ENCODE results near the gene NPAS3.

Gene NPAS3

GRCh38 chr14:33675415-33676130 lies 736.9 kb downstream of the NPAS3 start:
- Histone ChIP-seq H3K9ac (ENCODE audit: low read length) (no peak overlapping the region), H3K27me3 (ENCODE audit: control insufficient read depth, insufficient read depth, low read length) (no peaks in the 10 kb centered on the region), H3K4me3 (ENCODE audit: low read length) (no peak overlapping the region), H3K27ac (ENCODE audit: low read length) (no peak overlapping the region), H3K36me3 (ENCODE audit: control insufficient read depth, low read depth, low read length) (no peaks in the 10 kb centered on the region), H3K4me1 (ENCODE audit: control insufficient read depth, low read depth, low read length) (no peaks in the 10 kb centered on the region), H3K9me3 (ENCODE audit: control insufficient read depth, low read depth, low read length) (no peaks in the 10 kb centered on the region)

GRCh38 chr14:33676135-33676566 lies 737.5 kb downstream of the NPAS3 start:
- Histone ChIP-seq H3K9me3 (ENCODE audit: control insufficient read depth, low read depth, low read length) (no peaks in the 10 kb centered on the region), H3K9ac (ENCODE audit: low read length) (no peak overlapping the region), H3K4me1 (ENCODE audit: control insufficient read depth, low read depth, low read length) (no peaks in the 10 kb centered on the region), H3K27me3 (ENCODE audit: control insufficient read depth, insufficient read depth, low read length) (no peaks in the 10 kb centered on the region), H3K4me3 (ENCODE audit: low read length) (no peak overlapping the region), H3K27ac (ENCODE audit: low read length) (no peak overlapping the region), H3K36me3 (ENCODE audit: control insufficient read depth, low read depth, low read length) (no peaks in the 10 kb centered on the region)

GRCh38 chr14:33676891-33677290 lies 738.2 kb downstream of the NPAS3 start:
- no peaks in the 10 kb centered on the region for H3K36me3 ChIP-seq (ENCODE audit: control insufficient read depth, low read depth, low read length)
- H3K27ac ChIP-seq (ENCODE audit: low read length), result no peak overlapping the region
- H3K9me3 ChIP-seq (ENCODE audit: control insufficient read depth, low read depth, low read length), result no peaks in the 10 kb centered on the region
- no peak overlapping the region for H3K4me3 ChIP-seq (ENCODE audit: low read length)
- no peaks in the 10 kb centered on the region for H3K27me3 ChIP-seq (ENCODE audit: control insufficient read depth, insufficient read depth, low read length)
- no peak overlapping the region for H3K9ac ChIP-seq (ENCODE audit: low read length)
- no peaks in the 10 kb centered on the region for H3K4me1 ChIP-seq (ENCODE audit: control insufficient read depth, low read depth, low read length)

GRCh38 chr14:33678005-33678404 lies 739.3 kb downstream of the NPAS3 start:
- no peaks in the 10 kb centered on the region for H3K4me1 ChIP-seq (ENCODE audit: control insufficient read depth, low read depth, low read length)
- H3K9ac ChIP-seq (ENCODE audit: low read length), result no peak overlapping the region
- H3K9me3 ChIP-seq (ENCODE audit: control insufficient read depth, low read depth, low read length), result no peaks in the 10 kb centered on the region
- no peaks in the 10 kb centered on the region for H3K36me3 ChIP-seq (ENCODE audit: control insufficient read depth, low read depth, low read length)
- H3K27ac ChIP-seq (ENCODE audit: low read length), result no peak overlapping the region
- no peak overlapping the region for H3K4me3 ChIP-seq (ENCODE audit: low read length)
- no peaks in the 10 kb centered on the region for H3K27me3 ChIP-seq (ENCODE audit: control insufficient read depth, insufficient read depth, low read length)

- H3K9me3 ChIP-seq (ENCODE audit: control insufficient read depth, low read depth, low read length), result no peaks in the 10 kb centered on the region
- no peaks in the 10 kb centered on the region for H3K4me1 ChIP-seq (ENCODE audit: control insufficient read depth, low read depth, low read length)
- no peak overlapping the region for H3K9ac ChIP-seq (ENCODE audit: low read length)
- no peak overlapping the region for H3K27ac ChIP-seq (ENCODE audit: low read length)
- no peak overlapping the region for H3K4me3 ChIP-seq (ENCODE audit: low read length)
- H3K27me3 ChIP-seq (ENCODE audit: control insufficient read depth, insufficient read depth, low read length), result no peaks in the 10 kb centered on the region
- no peaks in the 10 kb centered on the region for H3K36me3 ChIP-seq (ENCODE audit: control insufficient read depth, low read depth, low read length)
Measured at GRCh38 chr14:33679025-33679424, 740.3 kb downstream of the NPAS3 start.

GRCh38 chr14:33679461-33680225 lies 741.0 kb downstream of the NPAS3 start:
- H3K36me3 ChIP-seq (ENCODE audit: control insufficient read depth, low read depth, low read length), result no peaks in the 10 kb centered on the region
- no peak overlapping the region for H3K4me3 ChIP-seq (ENCODE audit: low read length)
- H3K9ac ChIP-seq (ENCODE audit: low read length), result no peak overlapping the region
- H3K4me1 ChIP-seq (ENCODE audit: control insufficient read depth, low read depth, low read length), result no peaks in the 10 kb centered on the region
- H3K27ac ChIP-seq (ENCODE audit: low read length), result no peak overlapping the region
- H3K9me3 ChIP-seq (ENCODE audit: control insufficient read depth, low read depth, low read length), result no peaks in the 10 kb centered on the region
- no peaks in the 10 kb centered on the region for H3K27me3 ChIP-seq (ENCODE audit: control insufficient read depth, insufficient read depth, low read length)

- Histone ChIP-seq H3K36me3 (ENCODE audit: control insufficient read depth, low read depth, low read length) (no peaks in the 10 kb centered on the region), H3K9ac (ENCODE audit: low read length) (no peak overlapping the region), H3K4me3 (ENCODE audit: low read length) (no peak overlapping the region), H3K27ac (ENCODE audit: low read length) (no peak overlapping the region), H3K4me1 (ENCODE audit: control insufficient read depth, low read depth, low read length) (no peaks in the 10 kb centered on the region), H3K27me3 (ENCODE audit: control insufficient read depth, insufficient read depth, low read length) (no peaks in the 10 kb centered on the region), H3K9me3 (ENCODE audit: control insufficient read depth, low read depth, low read length) (no peaks in the 10 kb centered on the region)
Measured at GRCh38 chr14:33680873-33681272, 742.2 kb downstream of the NPAS3 start.

- Histone ChIP-seq H3K36me3 (ENCODE audit: control insufficient read depth, low read depth, low read length) (no peaks in the 10 kb centered on the region), H3K4me1 (ENCODE audit: control insufficient read depth, low read depth, low read length) (no peaks in the 10 kb centered on the region), H3K27ac (ENCODE audit: low read length) (no peak overlapping the region)
Measured at GRCh38 chr14:33682760-33683159, 744.1 kb downstream of the NPAS3 start.

GRCh38 chr14:33685026-33685425 lies 746.3 kb downstream of the NPAS3 start:
- no peak overlapping the region for H3K27ac ChIP-seq (ENCODE audit: low read length)
- H3K9ac ChIP-seq (ENCODE audit: low read length), result no peak overlapping the region
- no peaks in the 10 kb centered on the region for H3K9me3 ChIP-seq (ENCODE audit: control insufficient read depth, low read depth, low read length)
- no peaks in the 10 kb centered on the region for H3K27me3 ChIP-seq (ENCODE audit: control insufficient read depth, insufficient read depth, low read length)
- no peaks in the 10 kb centered on the region for H3K36me3 ChIP-seq (ENCODE audit: control insufficient read depth, low read depth, low read length)
- no peaks in the 10 kb centered on the region for H3K4me1 ChIP-seq (ENCODE audit: control insufficient read depth, low read depth, low read length)
- no peak overlapping the region for H3K4me3 ChIP-seq (ENCODE audit: low read length)

More at GRCh38 chr14:33682760-33683159, 744.1 kb downstream of the NPAS3 start:
- Histone ChIP-seq H3K9ac (ENCODE audit: low read length) (no peak overlapping the region), H3K27me3 (ENCODE audit: control insufficient read depth, insufficient read depth, low read length) (no peaks in the 10 kb centered on the region), H3K4me3 (ENCODE audit: low read length) (no peak overlapping the region), H3K9me3 (ENCODE audit: control insufficient read depth, low read depth, low read length) (no peaks in the 10 kb centered on the region)

- Histone ChIP-seq H3K27ac (ENCODE audit: low read length) (no peak overlapping the region), H3K4me3 (ENCODE audit: low read length) (no peak overlapping the region), H3K36me3 (ENCODE audit: control insufficient read depth, low read depth, low read length) (no peaks in the 10 kb centered on the region), H3K27me3 (ENCODE audit: control insufficient read depth, insufficient read depth, low read length) (no peaks in the 10 kb centered on the region), H3K4me1 (ENCODE audit: control insufficient read depth, low read depth, low read length) (no peaks in the 10 kb centered on the region), H3K9ac (ENCODE audit: low read length) (no peak overlapping the region), H3K9me3 (ENCODE audit: control insufficient read depth, low read depth, low read length) (no peaks in the 10 kb centered on the region)
Measured at GRCh38 chr14:33685698-33686097, 747.0 kb downstream of the NPAS3 start.

- H3K4me3 ChIP-seq (ENCODE audit: low read length), result no peak overlapping the region
- H3K9me3 ChIP-seq (ENCODE audit: control insufficient read depth, low read depth, low read length), result no peaks in the 10 kb centered on the region
- no peak overlapping the region for H3K9ac ChIP-seq (ENCODE audit: low read length)
- H3K27ac ChIP-seq (ENCODE audit: low read length), result no peak overlapping the region
- no peaks in the 10 kb centered on the region for H3K36me3 ChIP-seq (ENCODE audit: control insufficient read depth, low read depth, low read length)
- no peaks in the 10 kb centered on the region for H3K27me3 ChIP-seq (ENCODE audit: control insufficient read depth, insufficient read depth, low read length)
- H3K4me1 ChIP-seq (ENCODE audit: control insufficient read depth, low read depth, low read length), result no peaks in the 10 kb centered on the region
Measured at GRCh38 chr14:33686218-33686617, 747.5 kb downstream of the NPAS3 start.

GRCh38 chr14:33686856-33687255 lies 748.2 kb downstream of the NPAS3 start:
- H3K9me3 ChIP-seq (ENCODE audit: control insufficient read depth, low read depth, low read length), result no peaks in the 10 kb centered on the region
- no peak overlapping the region for H3K27ac ChIP-seq (ENCODE audit: low read length)
- no peaks in the 10 kb centered on the region for H3K36me3 ChIP-seq (ENCODE audit: control insufficient read depth, low read depth, low read length)
- no peaks in the 10 kb centered on the region for H3K27me3 ChIP-seq (ENCODE audit: control insufficient read depth, insufficient read depth, low read length)
- H3K9ac ChIP-seq (ENCODE audit: low read length), result no peak overlapping the region
- H3K4me3 ChIP-seq (ENCODE audit: low read length), result no peak overlapping the region
- H3K4me1 ChIP-seq (ENCODE audit: control insufficient read depth, low read depth, low read length), result no peaks in the 10 kb centered on the region

All from iPS-18a (cell line).